H1 (cell line): ENCODE results near the gene PPP1R12B. TPM values are rescaled to one million over a fixed set of nuclear protein-coding genes. Genes with fewer than 3 reads are reported as not detected.
"Not testable (repeated sequence)": the region's sequence is repeated elsewhere in the genome, so short reads cannot be mapped to it uniquely, and the experiment has no call there.

ENCODE experiments used
- CTCF ChIA-PET: fragments of 300-600 bp; sonication (Branson Sonifier 250); formaldehyde crosslinking; loops from one replicate; lab custom pipeline; 2021; ENCODE audit not compliant: partially characterized antibody; lab: Charles Lee
- POLR2A ChIA-PET: fragments of 300-600 bp; sonication (Branson Sonifier 250); formaldehyde crosslinking; loops from one replicate; lab custom pipeline; 2021; ENCODE audit warnings: inconsistent platforms; ENCODE audit not compliant: partially characterized antibody; lab: Charles Lee
- DNase-seq, 2 experiments: peaks; one replicate each; pipeline versions ENCODE4 v3.0.0 to v3.0.0-alpha.2; 2010 to 2022; ENCODE audit warnings: low spot score in 2 of 2, low read depth in 1 of 2, mixed read lengths in 1 of 2
- FAIRE-seq: peaks from 2 replicates; lab custom pipeline; 2011; peaks lifted over from hg19 to GRCh38; lab: Jason Lieb, UNC
- H2AFZ ChIP-seq: 2 replicates; pipeline ENCODE4 v1.8.1; 2012; ENCODE audit warnings: low read length, inconsistent platforms
- H2AK5ac ChIP-seq: 2 replicates; pipeline ENCODE4 v1.6.1; 2013; ENCODE audit warnings: low read depth, low read length
- H2BK120ac ChIP-seq: replicated peaks from 2 replicates; pipeline ENCODE3; 2013; ENCODE audit warnings: low read depth, low read length, inconsistent platforms
- H2BK12ac ChIP-seq: 2 replicates; pipeline ENCODE4 v1.6.1; 2013; ENCODE audit warnings: low read depth, low read length
- H2BK15ac ChIP-seq: 2 replicates; pipeline ENCODE4 v1.6.1; 2013; ENCODE audit warnings: low read length
- H2BK20ac ChIP-seq: 2 replicates; pipeline ENCODE4 v1.6.1; 2013; ENCODE audit warnings: low read length
- H2BK5ac ChIP-seq: 2 replicates; pipeline ENCODE4 v1.6.1; 2013; ENCODE audit warnings: low read depth, low read length
- H3K14ac ChIP-seq: 2 replicates; pipeline ENCODE4 v1.6.1; 2013; ENCODE audit warnings: inconsistent platforms; ENCODE audit not compliant: insufficient read length
- H3K18ac ChIP-seq: 2 replicates; pipeline ENCODE4 v1.6.1; 2013; ENCODE audit warnings: low read length; ENCODE audit errors: extremely low read depth
- H3K23ac ChIP-seq: 2 replicates; pipeline ENCODE4 v1.6.1; 2013; ENCODE audit warnings: inconsistent platforms; ENCODE audit not compliant: insufficient read length
- H3K23me2 ChIP-seq: 2 replicates; pipeline ENCODE4 v1.6.1; 2013; ENCODE audit warnings: low read depth, low read length
- H3K27ac ChIP-seq: 2 replicates; pipeline ENCODE4 v1.6.1; 2011; ENCODE audit warnings: low read depth, low read length, inconsistent platforms
- H3K27me3 ChIP-seq, 4 experiments: replicated peaks in 1 of 4; 1 replicate in 1 of 4; 2 replicates in 3 of 4; pipeline versions ENCODE4 v1.6.1 to v1.8.1; 2011 to 2013; ENCODE audit warnings: low read length in 3 of 4, mild to moderate bottlenecking in 3 of 4, inconsistent platforms in 2 of 4, mixed read lengths in 2 of 4, moderate library complexity in 1 of 4; ENCODE audit not compliant: control insufficient read depth in 3 of 4, insufficient read depth in 3 of 4; ENCODE audit errors: extremely low read depth in 1 of 4
- H3K36me3 ChIP-seq, 4 experiments: 2 replicates each; pipeline versions ENCODE4 v1.6.1 to v1.8.1; 2011 to 2013; ENCODE audit warnings: mild to moderate bottlenecking in 4 of 4, low read length in 3 of 4, moderate library complexity in 2 of 4, control low read depth in 1 of 4, inconsistent platforms in 1 of 4; ENCODE audit not compliant: insufficient read depth in 4 of 4, control insufficient read depth in 2 of 4
- H3K4ac ChIP-seq: replicated peaks from 2 replicates; pipeline ENCODE3; 2013; ENCODE audit warnings: low read length, low read depth, mixed read lengths, inconsistent platforms; ENCODE audit not compliant: insufficient read length
- H3K4me1 ChIP-seq, 4 experiments: replicated peaks in 1 of 4; 1 replicate in 1 of 4; 2 replicates in 3 of 4; pipeline versions ENCODE4 v1.6.1 to v1.8.1; 2011 to 2013; ENCODE audit warnings: low read length in 3 of 4, inconsistent platforms in 2 of 4, mixed read lengths in 1 of 4; ENCODE audit not compliant: insufficient read depth in 4 of 4, control insufficient read depth in 3 of 4
- H3K4me2 ChIP-seq, 2 experiments: 2 replicates each; pipeline versions ENCODE4 v1.6.1 to v1.8.1; 2011 to 2013; ENCODE audit warnings: low read depth in 2 of 2, low read length in 2 of 2, control low read depth in 1 of 2, inconsistent platforms in 1 of 2, mild to moderate bottlenecking in 1 of 2; ENCODE audit not compliant: insufficient read depth in 1 of 2
- H3K4me3 ChIP-seq, 4 experiments: fragments of 200-600, 300-600 bp in 1 of 4; sonication (generic), shearing (Covaris generic), sonication (Bioruptor Twin) in 1 of 4; 2 replicates each; pipeline versions ENCODE4 v1.5.1 to v1.8.1; 2011 to 2016; ENCODE audit warnings: low read length in 4 of 4, low read depth in 3 of 4, control low read depth in 2 of 4, inconsistent platforms in 2 of 4, mild to moderate bottlenecking in 2 of 4, mixed read lengths in 1 of 4, moderate library complexity in 1 of 4; ENCODE audit not compliant: insufficient read depth in 2 of 4; ENCODE audit errors: extremely low read depth in 1 of 4
- H3K56ac ChIP-seq: replicated peaks from 2 replicates; pipeline ENCODE3; 2013; ENCODE audit warnings: low read depth, mild to moderate bottlenecking, mixed read lengths, low read length, inconsistent platforms; ENCODE audit not compliant: insufficient read length
- H3K79me1 ChIP-seq: 2 replicates; pipeline ENCODE4 v1.6.1; 2013; ENCODE audit warnings: low read depth, low read length, control low read depth
- H3K79me2 ChIP-seq, 2 experiments: 2 replicates each; pipeline versions ENCODE4 v1.6.1 to v1.8.1; 2012 to 2013; ENCODE audit warnings: low read length in 2 of 2, mild to moderate bottlenecking in 2 of 2, inconsistent platforms in 1 of 2; ENCODE audit not compliant: insufficient read depth in 2 of 2, control insufficient read depth in 1 of 2
- H3K9ac ChIP-seq, 4 experiments: replicated peaks in 1 of 4; 1 replicate in 1 of 4; 2 replicates in 3 of 4; pipeline versions ENCODE4 v1.6.1 to v1.8.1; 2011 to 2013; ENCODE audit warnings: low read depth in 3 of 4, low read length in 3 of 4, control low read depth in 2 of 4, mild to moderate bottlenecking in 2 of 4, moderate library complexity in 2 of 4, inconsistent platforms in 1 of 4; ENCODE audit errors: extremely low read depth in 1 of 4
- H3K9me3 ChIP-seq, 2 experiments: 2 replicates each; pipeline versions ENCODE4 v1.6.1 to v1.8.1; 2012 to 2013; ENCODE audit warnings: mild to moderate bottlenecking in 2 of 2, moderate library complexity in 2 of 2, control low read depth in 1 of 2, inconsistent platforms in 1 of 2, low read depth in 1 of 2, low read length in 1 of 2, mixed read lengths in 1 of 2; ENCODE audit not compliant: insufficient read depth in 2 of 2
- H4K20me1 ChIP-seq, 2 experiments: replicated peaks in 1 of 2; 2 replicates each; pipeline versions ENCODE3 to v1.8.1; 2011 to 2013; ENCODE audit warnings: inconsistent platforms in 2 of 2, low read length in 2 of 2, mild to moderate bottlenecking in 1 of 2; ENCODE audit not compliant: insufficient read depth in 2 of 2, control insufficient read depth in 1 of 2
- H4K5ac ChIP-seq: 2 replicates; pipeline ENCODE4 v1.6.1; 2013; ENCODE audit warnings: low read length, low read depth, mixed read lengths, inconsistent platforms; ENCODE audit not compliant: insufficient read length
- H4K8ac ChIP-seq: 2 replicates; pipeline ENCODE4 v1.8.0; 2013; ENCODE audit warnings: mild to moderate bottlenecking, moderate library complexity, low read length, inconsistent platforms; ENCODE audit not compliant: insufficient read depth; ENCODE audit errors: extremely low read depth
- H4K91ac ChIP-seq: replicated peaks from 2 replicates; pipeline ENCODE3; 2013; ENCODE audit warnings: low read length, mixed read lengths, inconsistent platforms; ENCODE audit not compliant: insufficient read length
- WGBS, 2 experiments: shearing (Covaris generic) in 1 of 2; methylation state at CpG; one replicate each; pipeline versions ENCODE4 v1.1.6 to v1.1.7; 2013 to 2015; ENCODE audit warnings: low lambda C conversion rate in 2 of 2, mixed read lengths in 2 of 2, inconsistent platforms in 1 of 2, low coverage in 1 of 2, missing lambda C conversion rate in 1 of 2; ENCODE audit not compliant: insufficient replicate concordance in 2 of 2, insufficient coverage in 1 of 2, insufficient read length in 1 of 2; ENCODE audit errors: extremely low coverage in 1 of 2, missing lambda C conversion rate in 1 of 2; 5-methylcytosine and 5-hydroxymethylcytosine counted together
- polyA plus RNA-seq, 7 experiments: library from polyadenylated mRNA; depleted of rRNA in 3 of 7; stranded (reverse) in 5 of 7; unstranded in 2 of 7; fragments of >200 nt in 5 of 7; fragments of 200-250 nt in 2 of 7; gene quantifications; 1 replicate in 5 of 7; 2 replicates in 1 of 7; 4 replicates in 1 of 7; pipeline versions ENCODE4 v1.2.1 to v1.2.3, GENCODE V29; 2011 to 2013; ENCODE audit warnings: missing spikeins in 2 of 7, mixed read lengths in 2 of 7
- total RNA-seq: library from RNA; stranded (reverse); fragmentation: NEBNext Ultra II Directional; extraction: Animal tissue kit (Norgen Biotek cat#: 25700); gene quantifications from 2 replicates; pipeline ENCODE4 v1.2.1, GENCODE V29; 2021

The PPP1R12B gene
- total and polyA plus RNA-seq, 2 of the 8 experiments (the other 6 are each of a cell fraction or from before 2014, with no cell fraction given), result 7.9 to 18.7 TPM

GRCh38 chr1:202493112-202493511, 144.6 kb downstream of the PPP1R12B start:
- H3K27ac ChIP-seq, H3K79me1 ChIP-seq, H3K4me3 ChIP-seq, H4K91ac ChIP-seq, H4K20me1 ChIP-seq, H3K4me2 ChIP-seq, H3K4ac ChIP-seq, H3K36me3 ChIP-seq, H3K18ac ChIP-seq, POLR2A ChIA-PET, H3K79me2 ChIP-seq, FAIRE-seq, H2AK5ac ChIP-seq, H3K23ac ChIP-seq, H2BK20ac ChIP-seq, H3K9me3 ChIP-seq, H3K56ac ChIP-seq, H2BK5ac ChIP-seq, H2BK12ac ChIP-seq, H4K5ac ChIP-seq, DNase-seq, H3K23me2 ChIP-seq, H2AFZ ChIP-seq, H3K4me1 ChIP-seq, H2BK120ac ChIP-seq, H2BK15ac ChIP-seq, H4K8ac ChIP-seq, H3K9ac ChIP-seq, H3K14ac ChIP-seq, H3K27me3 ChIP-seq: not testable (repeated sequence)
- CTCF ChIA-PET, result interaction anchor here (1.0 to 2.0 kb wide), 2 partner anchors 85 to 107 kb away, joined by 4 to 5 read pairs; no protein-coding TSS in a partner anchor
- 92% methylated on average over 3 of the region's 3 CpGs; no CpG with 5 or more reads in 1 of the 2 experiments for WGBS, 2 experiments
